ENCODE results near the gene SYK.
"Not testable (repeated sequence)": the region's sequence is repeated elsewhere in the genome, so short reads cannot be mapped to it uniquely, and the experiment has no call there.

The SYK gene

GRCh38 chr9:90883661-90884060 is 82.0 kb downstream of the SYK start:
- DNase-seq: no peak

- no peak for DNase-seq
These were observed 82.6 kb downstream of the SYK start for GRCh38 chr9:90884178-90884577.

DNA sequence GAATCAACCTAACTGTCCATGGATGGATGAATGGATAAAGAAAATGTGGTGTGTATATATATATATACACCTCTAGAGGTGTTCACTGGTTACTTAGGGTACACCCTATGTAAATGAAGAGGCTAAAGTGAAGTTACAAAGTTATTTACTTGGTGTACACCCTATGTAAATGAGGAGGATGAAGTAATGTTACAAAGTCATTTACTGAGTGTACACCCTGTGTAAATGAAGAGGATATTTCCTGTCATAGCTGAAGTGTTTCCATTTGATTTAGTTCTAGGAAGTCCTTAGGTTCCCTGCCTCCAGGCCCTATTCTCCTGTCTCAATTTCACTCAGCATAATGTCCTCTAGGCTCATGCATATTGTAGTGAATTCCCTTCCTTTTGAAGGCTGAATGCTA is 85.2 kb downstream of the SYK start:
- not testable (repeated sequence) for DNase-seq

GRCh38 chr9:90888941-90889340 is 87.3 kb downstream of the SYK start:
- DNase-seq: no peak

DNA sequence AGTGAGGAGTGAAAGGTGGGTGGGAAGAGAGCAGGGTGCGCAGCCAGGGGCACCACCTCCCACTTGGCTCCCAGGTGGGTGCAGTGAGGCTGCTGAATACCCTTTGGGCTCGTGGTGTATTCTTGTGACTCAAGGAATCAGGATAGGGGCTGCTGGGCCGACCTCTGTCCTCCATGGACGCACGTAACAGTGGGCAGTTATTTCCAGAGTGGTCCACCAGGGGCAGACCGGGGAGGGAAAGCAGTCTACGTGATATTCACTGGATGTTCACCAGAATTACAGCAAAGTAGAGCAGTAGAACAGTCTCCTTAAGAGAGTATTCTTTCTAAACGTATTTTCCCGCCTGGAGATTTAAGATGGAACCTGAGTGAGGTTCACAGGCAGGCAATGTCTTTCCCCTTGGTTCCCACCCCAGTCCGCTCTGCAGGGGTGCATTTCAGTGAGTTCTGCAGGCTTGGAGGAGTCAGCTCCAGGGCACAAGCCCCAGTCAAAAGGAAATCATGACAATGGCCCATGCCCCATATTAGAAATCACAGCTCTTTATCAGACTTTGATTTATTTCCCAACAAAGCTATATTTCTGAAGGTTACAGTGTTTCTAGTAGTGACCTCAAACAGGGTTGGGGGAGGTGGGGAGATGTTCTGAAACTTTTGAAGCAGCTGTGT is 88.7 kb downstream of the SYK start:
- DNase-seq: no peak

GRCh38 chr9:90891308-90892040 is 89.9 kb downstream of the SYK start:
- DNase-seq: no peak

GRCh38 chr9:90892918-90893317 is 91.3 kb downstream of the SYK start:
- no peak for DNase-seq

DNA sequence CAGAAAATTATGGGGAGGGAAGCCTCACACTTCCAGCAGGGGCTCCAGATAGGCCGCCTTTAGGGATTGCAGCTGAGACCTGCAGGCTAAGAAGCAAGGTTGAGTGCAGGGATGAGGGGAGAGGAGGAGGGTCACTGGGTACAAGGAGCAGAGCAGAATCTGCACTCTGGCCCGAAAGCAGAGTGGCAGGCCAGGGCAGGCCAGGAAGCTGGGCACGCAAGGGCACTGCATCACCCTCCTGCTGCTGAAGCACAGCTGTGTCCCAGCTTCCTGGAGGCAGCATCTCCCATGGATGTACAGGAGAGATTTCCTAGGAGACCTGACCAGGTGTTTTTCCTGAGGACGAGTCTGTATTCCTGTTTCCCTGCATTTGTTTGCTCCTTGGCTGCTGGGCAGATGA is 92.1 kb downstream of the SYK start:
- no peak for DNase-seq

DNA sequence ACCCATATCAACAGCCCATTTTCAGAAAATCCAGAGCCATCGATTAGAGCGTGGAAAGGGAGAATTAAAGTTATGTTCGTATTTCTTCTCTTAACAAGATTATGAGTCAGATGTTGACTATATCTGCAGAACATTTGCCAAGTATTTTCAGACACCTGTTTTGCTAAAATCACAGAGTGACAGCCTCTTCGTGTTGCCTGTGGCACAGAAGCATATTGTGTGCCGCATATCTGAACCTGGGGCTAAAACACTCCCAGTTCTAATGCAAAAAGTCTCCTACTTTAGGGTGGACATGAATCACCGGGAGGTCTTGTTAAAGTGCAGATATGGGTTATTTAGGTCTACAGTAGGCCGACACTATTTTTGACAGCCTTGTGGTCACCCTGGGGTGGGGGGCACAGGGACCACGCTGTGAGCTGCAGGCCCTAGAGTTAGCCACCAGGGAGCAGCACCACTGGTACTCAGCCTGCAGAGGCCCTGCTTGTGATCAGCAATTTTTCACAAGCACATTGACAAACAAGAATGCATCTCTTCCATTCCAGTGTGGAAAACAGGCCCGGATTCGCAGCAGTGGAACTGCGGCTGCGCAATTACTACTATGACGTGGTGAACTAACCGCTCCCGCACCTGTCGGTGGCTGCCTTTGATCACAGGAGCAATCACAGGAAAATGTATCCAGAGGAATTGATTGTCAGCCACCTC is 93.5 kb downstream of the SYK start:
- DNase-seq: no peak

DNA sequence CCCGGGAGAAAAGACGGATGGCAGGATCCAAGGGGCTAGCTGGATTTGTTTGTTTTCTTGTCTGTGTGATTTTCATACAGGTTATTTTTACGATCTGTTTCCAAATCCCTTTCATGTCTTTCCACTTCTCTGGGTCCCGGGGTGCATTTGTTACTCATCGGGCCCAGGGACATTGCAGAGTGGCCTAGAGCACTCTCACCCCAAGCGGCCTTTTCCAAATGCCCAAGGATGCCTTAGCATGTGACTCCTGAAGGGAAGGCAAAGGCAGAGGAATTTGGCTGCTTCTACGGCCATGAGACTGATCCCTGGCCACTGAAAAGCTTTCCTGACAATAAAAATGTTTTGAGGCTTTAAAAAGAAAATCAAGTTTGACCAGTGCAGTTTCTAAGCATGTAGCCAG is 94.2 kb downstream of the SYK start:
- no peak for DNase-seq

DNA sequence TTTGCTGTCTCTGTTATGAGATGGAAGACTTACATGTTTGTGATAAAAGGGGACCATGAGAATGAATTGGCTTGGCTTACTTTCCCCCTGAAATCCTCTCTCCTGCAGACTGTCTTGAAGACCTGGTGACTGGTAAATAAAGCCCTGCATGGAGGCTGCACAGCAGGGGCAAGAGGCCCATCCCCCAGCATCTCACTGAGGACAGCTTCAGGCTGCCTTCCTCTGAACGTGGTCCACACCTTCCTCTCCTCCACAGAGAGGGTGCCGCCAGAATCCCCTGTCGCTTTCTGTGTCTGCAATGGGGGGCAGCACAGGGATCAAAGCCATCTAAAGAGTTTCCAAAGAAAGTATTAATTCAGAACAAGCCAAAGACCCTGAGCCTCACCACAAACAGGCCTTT is 94.6 kb downstream of the SYK start:
- DNase-seq: no peak

GRCh38 chr9:90898228-90898627 is 96.6 kb downstream of the SYK start:
- no peak for DNase-seq

DNA sequence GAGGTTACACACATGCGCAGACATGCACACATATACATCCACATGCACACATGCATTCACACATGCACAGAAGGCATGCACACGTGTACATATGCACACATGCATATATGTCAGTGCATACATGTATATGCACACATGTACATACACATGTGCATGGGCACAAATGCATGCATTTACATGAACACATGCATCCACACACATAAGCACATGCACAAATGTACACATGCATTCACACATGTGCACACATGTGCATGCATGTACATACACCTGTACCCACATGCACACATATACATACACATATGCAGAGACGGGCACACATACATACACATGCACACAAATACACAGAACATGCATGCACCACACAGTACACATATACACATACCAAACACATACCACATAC is 97.7 kb downstream of the SYK start:
- DNase-seq: no peak

GRCh38 chr9:90900130-90900529 is 98.5 kb downstream of the SYK start:
- DNase-seq: no peak

GRCh38 chr9:90901933-90902332 is 100.3 kb downstream of the SYK start:
- no peak for DNase-seq

DNA sequence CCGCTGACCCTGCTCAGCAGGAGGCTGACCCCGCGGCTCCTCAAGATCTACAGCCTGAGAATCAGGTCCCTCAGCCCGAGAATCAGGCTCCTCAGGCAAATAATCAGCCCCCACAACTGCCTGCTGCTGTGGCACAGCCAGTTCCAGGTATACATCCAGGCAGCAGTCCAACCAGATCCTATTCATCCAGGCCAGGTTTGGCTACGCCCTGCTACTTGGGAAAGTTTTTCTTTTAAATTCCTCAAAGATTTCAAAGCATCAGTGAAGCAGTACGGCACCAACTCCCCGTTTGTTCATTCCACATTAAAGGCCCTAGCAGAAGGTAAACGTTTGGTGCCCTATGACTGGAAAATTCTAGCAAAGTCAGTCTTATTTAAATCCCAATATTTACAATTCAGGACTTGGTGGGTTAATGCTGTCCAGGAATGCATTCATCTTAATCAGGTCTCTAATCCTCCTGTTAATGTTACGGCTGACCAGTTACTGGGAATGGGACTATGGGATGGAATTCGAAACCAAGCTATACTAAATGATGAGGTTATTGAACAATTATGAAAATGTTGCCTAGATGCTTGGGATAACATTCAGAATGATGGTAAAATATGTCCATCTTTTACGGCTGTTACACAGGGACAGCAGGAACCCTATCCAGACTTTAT is 102.3 kb downstream of the SYK start:
- no peak for DNase-seq

DNA sequence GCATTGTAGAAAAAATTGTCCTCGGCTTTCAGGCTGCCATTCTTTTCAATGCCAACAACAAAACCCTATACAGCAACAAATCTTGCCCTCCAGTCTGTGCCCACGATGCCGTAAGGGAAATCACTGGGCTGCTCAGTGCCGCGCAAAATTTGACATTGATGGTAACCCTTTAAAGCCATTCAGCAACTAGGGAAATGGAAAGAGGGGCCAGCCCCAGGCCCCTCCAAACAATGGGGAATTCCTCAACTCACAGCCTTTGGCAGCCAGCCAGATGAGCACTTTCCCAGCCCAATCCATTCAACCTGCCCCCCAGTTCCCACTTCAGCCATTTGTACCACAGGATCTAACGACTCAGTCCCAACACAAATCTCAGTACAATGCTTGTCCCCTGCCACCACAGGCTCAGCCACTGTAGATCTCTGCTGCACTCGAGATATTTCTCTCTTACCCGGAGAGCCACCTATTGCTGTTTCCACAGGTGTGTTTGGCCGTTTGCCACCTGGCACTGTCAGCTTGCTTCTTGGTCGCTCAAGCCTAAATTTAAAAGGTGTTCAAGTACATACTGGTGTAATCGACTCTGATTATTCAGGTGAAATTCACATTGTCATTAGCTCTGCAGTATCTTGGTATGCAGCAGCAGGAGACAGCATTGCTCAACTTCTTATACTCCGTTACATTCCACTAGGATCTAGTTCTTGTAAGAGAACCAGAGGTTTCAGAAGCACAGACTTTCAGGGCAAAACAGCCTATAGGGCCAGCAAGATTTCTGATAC is 103.3 kb downstream of the SYK start:
- DNase-seq: no peak

GRCh38 chr9:90905822-90906221 is 104.2 kb downstream of the SYK start:
- DNase-seq: no peak

DNA sequence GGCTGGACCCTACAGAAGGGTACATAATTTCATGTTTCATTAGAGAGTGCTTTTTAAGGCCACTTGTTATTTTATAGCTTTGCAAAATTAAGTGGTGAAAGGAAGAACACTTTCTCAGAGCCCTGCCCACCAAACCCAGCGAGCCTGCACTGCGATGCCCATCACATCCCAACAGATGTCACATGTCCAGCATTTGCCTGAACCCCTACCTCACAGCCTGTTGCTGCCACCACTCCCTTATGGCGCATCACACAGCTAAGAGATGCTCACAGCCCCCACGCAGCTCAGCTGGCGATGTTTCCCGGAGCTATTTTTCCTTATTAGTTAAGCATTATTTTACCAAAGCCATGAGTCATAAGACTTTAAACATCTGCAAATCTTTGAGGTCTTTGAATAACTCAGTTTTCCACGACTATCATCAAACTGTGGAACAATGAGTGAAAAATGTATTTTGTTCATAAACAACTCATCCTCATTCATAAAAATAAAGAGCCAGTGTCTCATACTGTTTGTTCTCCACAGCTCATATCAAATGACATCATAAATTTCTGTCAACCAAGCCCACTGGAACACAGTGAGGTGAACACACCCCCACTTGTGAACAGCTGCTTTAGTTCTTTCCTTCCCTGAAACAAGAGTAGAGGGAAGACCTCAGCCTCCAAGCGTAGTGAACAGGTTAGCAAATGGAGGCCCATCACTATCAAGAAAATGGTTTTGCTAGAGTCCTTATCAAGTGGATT is 104.9 kb downstream of the SYK start:
- no peak for DNase-seq

- DNase-seq: no peak
These were observed 105.4 kb downstream of the SYK start for GRCh38 chr9:90907056-90907445.

DNA sequence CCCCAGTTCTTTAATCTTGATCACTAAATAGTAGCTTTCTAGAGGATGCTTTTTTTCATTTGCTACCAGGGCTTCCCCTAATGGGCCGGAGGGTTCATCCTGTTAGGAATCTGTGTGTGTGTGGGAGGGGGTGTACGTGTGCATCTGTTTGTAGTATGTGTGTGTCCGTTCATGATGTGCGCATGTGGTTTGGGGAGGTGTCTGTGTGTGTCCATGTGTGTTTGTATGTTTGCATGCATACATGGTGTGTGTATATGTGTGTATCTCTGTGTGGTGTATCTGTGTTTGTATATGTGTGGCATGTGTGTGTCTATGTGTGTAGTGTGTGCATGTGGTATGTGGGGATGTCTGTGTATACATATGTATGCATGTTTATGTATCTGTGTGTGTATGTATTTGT is 106.2 kb downstream of the SYK start:
- no peak for DNase-seq

DNA sequence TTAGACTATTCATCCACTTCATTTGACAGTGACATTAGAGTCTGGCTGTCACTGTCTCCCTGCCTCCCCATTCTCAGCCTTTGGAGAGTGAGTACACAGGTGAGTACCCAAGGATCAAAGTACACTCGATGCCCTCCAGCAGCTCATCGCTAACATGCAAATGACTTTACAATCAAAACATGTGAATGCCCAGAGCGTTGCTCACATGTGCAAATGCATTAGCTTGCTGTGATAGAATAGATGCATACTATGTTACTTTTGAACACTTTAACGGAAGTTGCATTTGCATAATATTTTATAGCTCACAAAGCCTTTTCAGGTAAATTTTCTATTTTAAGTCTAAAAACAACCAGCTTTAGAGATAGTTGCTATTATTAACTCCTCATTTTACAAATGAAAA is 107.6 kb downstream of the SYK start:
- no peak for DNase-seq
